KOPT-K1 (cell line): ENCODE results near the gene HOXA9.

Experiments
- H3K27ac ChIP-seq: fragments of 200-600 bp; sonication (generic); 2 replicates; pipeline ENCODE4 v1.5.1; 2016; ENCODE audit warnings: antibody characterized with exemption, mild to moderate bottlenecking, low read depth, low read length; ENCODE audit not compliant: poor library complexity, severe bottlenecking
- H3K36me3 ChIP-seq: fragments of 200-600 bp; sonication (generic); 2 replicates; pipeline ENCODE4 v1.5.1; 2017; ENCODE audit warnings: antibody characterized with exemption, mild to moderate bottlenecking, low read length, moderate library complexity; ENCODE audit not compliant: insufficient read depth
- H3K9me3 ChIP-seq: fragments of 200-600 bp; sonication (generic); 2 replicates; pipeline ENCODE4 v1.5.1; 2017; ENCODE audit warnings: antibody characterized with exemption, low read length, mild to moderate bottlenecking; ENCODE audit not compliant: insufficient read depth, poor library complexity, severe bottlenecking

HOXA9 gene

GRCh38 chr7:27194002-27194352 lies 28.6 kb upstream of the HOXA9 start:
- Histone ChIP-seq H3K36me3 (no peaks in the 10 kb centered on the region), H3K9me3 (no peaks in the 10 kb centered on the region), H3K27ac (no peak overlapping the region)

GRCh38 chr7:27193335-27194001 lies 28.1 kb upstream of the HOXA9 start:
- no peak overlapping the region for H3K27ac ChIP-seq
- no peaks in the 10 kb centered on the region for H3K36me3 ChIP-seq
- no peaks in the 10 kb centered on the region for H3K9me3 ChIP-seq

GRCh38 chr7:27192546-27193334 lies 27.4 kb upstream of the HOXA9 start:
- Histone ChIP-seq H3K36me3 (no peaks in the 10 kb centered on the region), H3K27ac (no peak overlapping the region)

GRCh38 chr7:27191833-27192545 lies 26.7 kb upstream of the HOXA9 start:
- Histone ChIP-seq H3K27ac (no peak overlapping the region), H3K36me3 (no peaks in the 10 kb centered on the region)

More at GRCh38 chr7:27192546-27193334, 27.4 kb upstream of the HOXA9 start:
- no peaks in the 10 kb centered on the region for H3K9me3 ChIP-seq

GRCh38 chr7:27191161-27191731 lies 25.9 kb upstream of the HOXA9 start:
- no peaks in the 10 kb centered on the region for H3K9me3 ChIP-seq
- no peaks in the 10 kb centered on the region for H3K36me3 ChIP-seq
- H3K27ac ChIP-seq = no peak overlapping the region

More at GRCh38 chr7:27191833-27192545, 26.7 kb upstream of the HOXA9 start:
- H3K9me3 ChIP-seq = no peaks in the 10 kb centered on the region

- H3K9me3 ChIP-seq = no peaks in the 10 kb centered on the region
- H3K27ac ChIP-seq = no peak overlapping the region
- H3K36me3 ChIP-seq = no peaks in the 10 kb centered on the region
Measured at GRCh38 chr7:27189997-27190748, 24.8 kb upstream of the HOXA9 start.

GRCh38 chr7:27189295-27189996 lies 24.1 kb upstream of the HOXA9 start:
- H3K36me3 ChIP-seq = no peaks in the 10 kb centered on the region
- H3K9me3 ChIP-seq = no peaks in the 10 kb centered on the region
- H3K27ac ChIP-seq = no peak overlapping the region

- no peak overlapping the region for H3K27ac ChIP-seq
- H3K36me3 ChIP-seq = no peaks in the 10 kb centered on the region
- no peaks in the 10 kb centered on the region for H3K9me3 ChIP-seq
Measured at GRCh38 chr7:27188386-27189294, 23.3 kb upstream of the HOXA9 start.

GRCh38 chr7:27187475-27188385 lies 22.4 kb upstream of the HOXA9 start:
- no peak overlapping the region for H3K27ac ChIP-seq
- no peaks in the 10 kb centered on the region for H3K9me3 ChIP-seq
- no peaks in the 10 kb centered on the region for H3K36me3 ChIP-seq

GRCh38 chr7:27186668-27187474 lies 21.5 kb upstream of the HOXA9 start:
- no peaks in the 10 kb centered on the region for H3K9me3 ChIP-seq
- no peaks in the 10 kb centered on the region for H3K36me3 ChIP-seq
- H3K27ac ChIP-seq = no peak overlapping the region

GRCh38 chr7:27185854-27186667 lies 20.7 kb upstream of the HOXA9 start:
- Histone ChIP-seq H3K36me3 (no peaks in the 10 kb centered on the region), H3K9me3 (no peaks in the 10 kb centered on the region), H3K27ac (no peak overlapping the region)
